ENCODE results near the gene ASAH2.

GRCh38 chr10:50216418-50216817 lies 34.9 kb downstream of the ASAH2 start:
- no peak for TF ChIP-seq CTCF (conservative IDR thresholded peaks at IDR 0.05 in 1 of 2, IDR thresholded peaks at IDR 0.05 in 1 of 2; ENCODE audit: extremely low read depth in 1 of 2, insufficient read depth in 1 of 2, low read depth in 1 of 2, low read length in 2 of 2)
- no peak for TF ChIP-seq EZH2 (IDR thresholded peaks at IDR 0.05; ENCODE audit: borderline replicate concordance, low read length)

All from mammary epithelial cell (primary cell).